Lower leg skin (tissue), 3 donors: ENCODE measurements around the gene TMTC1.

Source experiments
- CTCF ChIP-seq, 3 donors: fragments of 450-650 bp; IDR thresholded peaks; one replicate each; pipeline ENCODE4 v1.5.1; 2016; ENCODE audit warnings: antibody characterized with exemption in 3 of 3, mild to moderate bottlenecking in 3 of 3, moderate library complexity in 2 of 3
- POLR2A ChIP-seq, 2 donors: fragments of 450-650 bp; IDR thresholded peaks; one replicate each; pipeline ENCODE4 v1.6.1; 2016 to 2017; ENCODE audit warnings: antibody characterized with exemption in 2 of 2, mild to moderate bottlenecking in 1 of 2, moderate library complexity in 1 of 2

DNA sequence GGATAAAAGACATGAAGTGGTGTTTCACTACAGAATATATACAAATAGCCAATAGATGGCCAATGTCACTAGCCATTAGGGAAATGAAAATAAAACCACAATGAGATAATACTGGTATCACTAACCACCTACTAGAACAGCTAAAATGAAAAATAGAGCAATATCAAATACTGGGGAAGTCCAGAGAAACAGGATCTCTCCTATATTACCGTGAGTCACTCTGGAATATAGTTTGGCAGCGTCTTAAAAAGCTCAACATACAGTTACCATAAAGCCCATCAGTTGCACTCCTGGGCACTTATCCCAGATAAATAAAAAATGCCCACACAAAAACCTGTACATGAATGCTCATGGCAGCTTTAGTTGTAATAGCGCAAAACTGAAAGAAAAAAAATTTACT is 101.7 kb downstream of the TMTC1 start:
- no peak for TF ChIP-seq CTCF (IDR thresholded peaks at IDR 0.05)
- no peak for TF ChIP-seq POLR2A (IDR thresholded peaks at IDR 0.05)
